ENCODE data around the gene FAM25A.

Gene FAM25A

DNA sequence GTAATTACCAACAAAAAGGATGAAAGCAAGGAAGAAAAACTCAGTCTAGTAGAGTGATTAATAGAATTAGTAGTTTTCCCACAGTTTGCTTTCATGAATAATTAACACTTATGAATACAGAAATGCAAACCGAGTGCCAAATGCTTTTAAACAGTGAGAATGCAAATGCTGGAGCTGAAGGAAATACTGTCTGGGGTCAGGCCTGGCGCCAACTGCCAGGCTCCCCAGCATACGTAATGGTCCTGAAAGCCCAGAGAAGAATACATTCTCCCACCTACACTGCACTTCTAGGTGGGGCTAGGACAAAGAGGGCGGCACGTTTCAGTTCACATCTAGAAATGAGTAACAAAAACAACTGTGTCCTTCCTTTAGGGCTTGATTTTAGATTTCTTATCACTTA lies 44.6 kb downstream of the FAM25A start:
- no peak for FAIRE-seq

DNA sequence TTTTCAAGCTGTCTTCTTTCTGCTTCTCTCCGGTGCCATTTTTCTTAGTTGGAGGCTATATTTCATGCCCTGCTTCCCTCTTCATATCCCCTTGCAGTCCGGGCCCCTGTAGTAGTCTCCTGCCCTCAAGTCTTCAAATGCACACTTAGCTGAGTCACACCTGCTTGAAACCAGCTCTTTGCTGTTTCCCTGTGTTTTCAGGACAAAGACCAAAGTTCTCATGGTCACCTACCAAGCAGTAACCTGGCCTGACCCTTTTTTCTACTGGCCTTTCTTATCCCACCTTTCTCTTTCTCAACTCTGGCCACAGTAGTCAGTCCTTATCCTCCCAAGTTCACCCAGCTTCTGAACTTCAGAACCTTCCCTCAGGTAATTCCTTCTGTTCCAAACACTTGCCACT lies 46.1 kb downstream of the FAM25A start:
- FAIRE-seq = no peak

DNA sequence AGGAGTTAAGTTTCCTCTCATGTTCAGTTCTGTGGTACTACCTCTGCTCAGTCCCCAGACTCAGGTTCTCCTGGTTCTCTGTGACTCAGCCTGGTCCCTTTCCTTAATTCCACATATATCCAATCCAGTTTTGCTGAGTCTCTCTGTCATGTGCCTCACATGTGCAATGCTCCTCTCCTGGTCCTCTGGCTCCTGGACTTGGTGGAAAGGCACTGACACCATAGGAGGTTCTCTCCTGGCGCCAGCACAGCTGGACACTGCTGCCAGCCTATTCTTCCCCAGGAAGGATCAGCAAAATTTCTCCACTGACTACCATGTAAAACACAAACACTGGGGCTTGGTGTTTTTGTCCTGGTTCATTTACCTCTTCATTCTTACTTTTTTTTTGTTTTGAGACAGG lies 46.8 kb downstream of the FAM25A start:
- no peak for FAIRE-seq

DNA sequence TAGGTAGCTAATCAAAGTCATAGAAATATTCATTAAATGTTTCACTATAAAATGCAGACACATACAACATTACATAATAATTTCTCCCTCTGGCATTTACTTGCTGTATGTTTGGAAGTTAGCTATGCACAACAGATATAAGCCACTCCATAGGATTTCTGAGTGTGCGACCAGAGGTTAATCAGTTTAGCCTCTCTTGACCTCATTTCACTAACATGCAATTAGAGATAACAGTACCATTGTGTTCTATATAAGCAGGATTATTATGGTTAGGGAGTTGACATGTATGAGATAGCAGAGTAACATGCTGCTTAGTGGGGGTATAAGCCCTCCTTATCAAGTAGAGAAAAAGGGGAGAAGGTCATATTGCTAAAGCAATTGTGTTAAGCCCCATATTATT lies 48.2 kb downstream of the FAM25A start:
- no peak for FAIRE-seq

DNA sequence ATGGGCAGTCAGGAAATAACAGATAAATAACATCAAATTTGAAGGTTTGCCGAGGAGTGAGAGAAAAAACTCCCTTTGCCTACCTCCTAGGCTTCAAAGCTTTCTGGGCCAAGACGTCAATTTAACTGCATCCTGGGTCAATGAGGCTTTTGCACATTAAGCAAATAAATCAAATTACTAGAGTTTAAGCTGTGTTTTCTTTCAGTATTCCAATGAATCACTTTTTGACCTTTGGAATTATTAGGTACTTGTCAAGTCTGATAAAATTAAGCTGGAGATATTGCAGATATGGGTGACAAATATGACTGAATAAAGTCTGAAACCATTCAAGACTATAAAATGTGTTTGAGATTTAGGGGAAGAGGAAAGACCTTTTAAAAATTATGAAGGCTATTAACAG lies 52.4 kb downstream of the FAM25A start:
- no peak for FAIRE-seq
